Thyroid gland (tissue), 4 donors: Measurements from ENCODE around the gene GPR82.

Source experiments
- CTCF ChIP-seq, 6 experiments: fragments of 200-600 bp in 3 of 6; fragments of 450-650 bp in 3 of 6; sonication (generic) in 3 of 6; IDR thresholded peaks; one replicate each; pipeline ENCODE4 v1.5.1; 2016 to 2019; ENCODE audit warnings: antibody characterized with exemption in 6 of 6, mild to moderate bottlenecking in 2 of 6, inconsistent platforms in 1 of 6, moderate library complexity in 1 of 6
- POLR2A ChIP-seq, 2 donors: fragments of 450-650 bp; IDR thresholded peaks; one replicate each; pipeline ENCODE4 v1.6.1; 2017; ENCODE audit warnings: antibody characterized with exemption in 2 of 2, mild to moderate bottlenecking in 2 of 2, moderate library complexity in 1 of 2

- TF ChIP-seq POLR2A (IDR thresholded peaks at IDR 0.05) (no peak), CTCF (IDR thresholded peaks at IDR 0.05) (no peak)
These were observed at the start of gene GPR82 for GRCh38 chrX:41723826-41724225.
